Endothelial cell of umbilical vein (primary cell): ENCODE measurements around the gene TENM4. TPM values are rescaled to one million over a fixed set of nuclear protein-coding genes. Genes with fewer than 3 reads are reported as not detected.

Experiments
- BruUV-seq: library from RNA; stranded (reverse); fragments of 400-500 nt; replicated peaks from 2 replicates; lab custom pipeline; 2021; lab: Mats Ljungman, UMichigan
- CTCF ChIA-PET: fragments of 300-600, 350-600 bp; sonication (Branson Sonifier 250); formaldehyde crosslinking; loops from one replicate; lab custom pipeline; 2021; ENCODE audit warnings: antibody characterized with exemption, inconsistent platforms; lab: Charles Lee
- POLR2A ChIA-PET: fragments of 300-600, 350-600 bp; sonication (Branson Sonifier 250); formaldehyde crosslinking; loops from one replicate; lab custom pipeline; 2021; ENCODE audit warnings: antibody characterized with exemption, inconsistent platforms; lab: Charles Lee
- DNase-seq: peaks from one replicate; pipeline ENCODE4 v3.0.0-alpha.2; 2011; ENCODE audit warnings: low read depth, low spot score
- FAIRE-seq: peaks from 2 replicates; lab custom pipeline; 2011; peaks lifted over from hg19 to GRCh38; lab: Jason Lieb, UNC
- H2AFZ ChIP-seq: 2 replicates; pipeline ENCODE4 v1.6.0; 2012; ENCODE audit warnings: low read depth, low read length, control low read depth, inconsistent platforms
- H3K27ac ChIP-seq: 2 replicates; pipeline ENCODE4 v1.5.1; 2011; ENCODE audit warnings: low read depth, mild to moderate bottlenecking, control low read depth, low read length, moderate library complexity; ENCODE audit not compliant: insufficient read depth
- H3K27me3 ChIP-seq, 2 experiments: 2 replicates each; pipeline versions ENCODE4 v1.6.0 to v1.6.1; 2011; ENCODE audit warnings: low read length in 2 of 2, mixed read lengths in 1 of 2; ENCODE audit not compliant: control insufficient read depth in 2 of 2, insufficient read depth in 2 of 2
- H3K36me3 ChIP-seq, 2 experiments: 2 replicates in 1 of 2; 3 replicates in 1 of 2; pipeline ENCODE4 v1.5.1; 2011; ENCODE audit warnings: low read length in 2 of 2, mild to moderate bottlenecking in 1 of 2, moderate library complexity in 1 of 2; ENCODE audit not compliant: control insufficient read depth in 2 of 2, insufficient read depth in 2 of 2; ENCODE audit errors: extremely low read depth in 1 of 2
- H3K4me1 ChIP-seq: 3 replicates; pipeline ENCODE4 v1.5.1; 2011; ENCODE audit warnings: mild to moderate bottlenecking, low read length; ENCODE audit not compliant: control insufficient read depth, insufficient read depth; ENCODE audit errors: extremely low read depth
- H3K4me2 ChIP-seq: 2 replicates; pipeline ENCODE4 v1.6.1; 2011; ENCODE audit warnings: low read length, control low read depth, mixed read lengths; ENCODE audit not compliant: insufficient read depth
- H3K4me3 ChIP-seq, 3 experiments: fragments of 200-600 bp in 1 of 3; sonication (generic), shearing (Covaris generic) in 1 of 3; replicated peaks in 1 of 3; 2 replicates each; pipeline ENCODE4 v1.5.1; 2011 to 2016; ENCODE audit warnings: control low read depth in 3 of 3, low read length in 3 of 3, mild to moderate bottlenecking in 2 of 3, inconsistent platforms in 1 of 3, low read depth in 1 of 3, moderate library complexity in 1 of 3; ENCODE audit not compliant: insufficient read depth in 1 of 3
- H3K79me2 ChIP-seq: 2 replicates; pipeline ENCODE4 v1.6.0; 2012; ENCODE audit warnings: low read length, inconsistent platforms; ENCODE audit not compliant: control insufficient read depth, insufficient read depth
- H3K9ac ChIP-seq: replicated peaks from 2 replicates; pipeline ENCODE3; 2011; ENCODE audit warnings: low read length, control low read depth; ENCODE audit not compliant: insufficient read depth; ENCODE audit errors: extremely low read depth
- H3K9me1 ChIP-seq: replicated peaks from 3 replicates; pipeline ENCODE4 v1.6.0; 2011; ENCODE audit warnings: mild to moderate bottlenecking, low read length; ENCODE audit not compliant: control insufficient read depth, insufficient read depth; ENCODE audit errors: extremely low read depth
- H3K9me3 ChIP-seq: replicated peaks from 2 replicates; pipeline ENCODE4 v1.5.1; 2012; ENCODE audit warnings: low read length, inconsistent platforms; ENCODE audit not compliant: control insufficient read depth, insufficient read depth
- H4K20me1 ChIP-seq: replicated peaks from 2 replicates; pipeline ENCODE3; 2011; ENCODE audit warnings: mild to moderate bottlenecking, low read length; ENCODE audit not compliant: control insufficient read depth, insufficient read depth; ENCODE audit errors: extremely low read depth
- EZH2 ChIP-seq: IDR thresholded peaks from 2 replicates; pipeline ENCODE4 v1.6.1; 2012; ENCODE audit warnings: borderline replicate concordance, low read depth, mild to moderate bottlenecking, moderate library complexity, low read length, inconsistent platforms; ENCODE audit not compliant: severe bottlenecking
- FOS ChIP-seq: IDR thresholded peaks from 2 replicates; pipeline ENCODE4 v1.6.1; 2011; ENCODE audit warnings: mild to moderate bottlenecking, low read length, moderate library complexity, borderline replicate concordance; ENCODE audit not compliant: insufficient read depth
- GATA2 ChIP-seq: IDR thresholded peaks from 2 replicates; pipeline ENCODE4 v1.7.0; 2011; ENCODE audit warnings: low read depth, mild to moderate bottlenecking, moderate library complexity, mixed read lengths, low read length; ENCODE audit not compliant: insufficient read length, insufficient read depth
- JUN ChIP-seq: IDR thresholded peaks from 2 replicates; pipeline ENCODE4 v1.6.1; 2011; ENCODE audit warnings: borderline replicate concordance, low read depth; ENCODE audit not compliant: insufficient read length, insufficient read depth
- MYC ChIP-seq: IDR thresholded peaks from one replicate; pipeline ENCODE4 v1.6.1; 2011; ENCODE audit warnings: mild to moderate bottlenecking, low read depth, low read length
- POLR2A ChIP-seq: IDR thresholded peaks from 2 replicates; pipeline ENCODE4 v1.6.1; 2012; ENCODE audit warnings: low read depth, mild to moderate bottlenecking, control low read depth, low read length
- POLR2AphosphoS5 ChIP-seq: IDR thresholded peaks from 2 replicates; pipeline ENCODE4 v1.6.1; 2012; ENCODE audit warnings: low read depth, mild to moderate bottlenecking, control low read depth, low read length, moderate library complexity; ENCODE audit not compliant: insufficient read depth
- dilution Hi-C: fragments of 300-500 bp; cut with MboI; formaldehyde crosslinking; loops from one replicate; pipeline ENCODE4 v1.15.0; 2019; ENCODE audit warnings: low sequenced_read_pairs; ENCODE audit not compliant: extremely low pct_ligation_motif_present
- intact Hi-C: fragments of 100-400 bp; cut with micrococcal nuclease; formaldehyde crosslinking; loops from one replicate; pipeline ENCODE4 v1.10.0; 2022
- polyA plus RNA-seq, 4 experiments: library from polyadenylated mRNA; depleted of rRNA in 3 of 4; stranded (reverse) in 3 of 4; unstranded in 1 of 4; fragments of >200 nt; gene quantifications; 2 replicates each; pipeline versions ENCODE4 v1.2.1 to v1.2.3, GENCODE V29; 2011 to 2012; ENCODE audit warnings: missing spikeins in 1 of 4
- total RNA-seq: library from RNA; stranded (reverse); gene quantifications from 2 replicates; pipeline ENCODE4 v1.2.3, GENCODE V29; 2021
- TF ChIP-seq, protein P1 (sequence below): IDR thresholded peaks from 2 replicates; pipeline ENCODE4 v1.6.1; 2011; ENCODE audit not compliant: insufficient read depth, insufficient read length
- TF ChIP-seq, protein P2 (sequence below), 2 donors: IDR thresholded peaks; 1 replicate in 1 of 2; 2 replicates in 1 of 2; pipeline ENCODE4 v1.5.1; 2011; ENCODE audit warnings: low read length in 2 of 2, mild to moderate bottlenecking in 2 of 2, moderate library complexity in 2 of 2, control low read depth in 1 of 2, inconsistent platforms in 1 of 2, low read depth in 1 of 2; ENCODE audit not compliant: insufficient read depth in 1 of 2; ENCODE audit errors: extremely low read depth in 1 of 2

TENM4 gene
- total and polyA plus RNA-seq, 2 donors (not counting 3 experiments of a cell fraction or from before 2014, with no cell fraction given), result 0.06 to 0.27 TPM

DNA sequence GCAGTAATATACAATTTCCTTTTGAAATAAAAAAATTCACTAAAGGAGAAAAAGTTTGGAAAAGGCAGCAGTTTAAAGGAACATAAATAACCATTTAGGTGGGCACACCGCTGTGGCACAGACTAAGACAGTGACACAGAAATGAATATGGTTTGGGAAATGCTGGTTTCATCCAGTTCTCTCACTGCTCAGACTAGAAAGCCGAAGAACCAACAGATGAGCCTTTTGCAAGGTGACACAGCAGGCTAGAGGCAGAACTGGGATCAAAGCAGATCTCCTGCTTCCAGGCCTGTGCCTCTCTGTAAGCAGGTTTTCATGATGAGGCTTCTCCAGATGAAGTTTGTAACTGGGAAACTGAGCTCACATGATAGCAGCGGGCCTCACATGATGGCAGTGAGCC lies 486.1 kb downstream of the TENM4 start:
- BruUV-seq, result no TSS peak

DNA sequence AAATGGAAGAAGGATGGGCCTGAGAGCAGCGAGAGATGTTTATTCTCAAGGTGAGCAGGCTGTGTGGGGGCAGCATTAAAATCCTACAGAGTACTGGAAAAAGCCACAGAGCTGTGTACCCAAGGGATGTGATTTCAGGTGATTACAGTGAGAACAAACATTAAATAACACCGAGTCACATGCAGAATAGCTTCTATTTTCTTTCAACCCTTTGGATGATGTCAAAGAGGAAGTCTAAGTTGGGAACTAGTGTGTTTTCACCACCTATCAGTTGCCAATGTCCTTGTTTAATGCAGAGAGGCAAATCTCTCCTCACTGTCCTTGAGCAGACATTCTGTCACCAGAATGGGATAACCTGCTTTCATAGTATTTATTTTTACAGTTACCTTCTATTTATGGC lies 486.6 kb downstream of the TENM4 start:
- Histone ChIP-seq H3K79me2 (no peaks in the 10 kb centered on the region), H3K9ac (no peak overlapping the region), H3K4me1 (no peaks in the 10 kb centered on the region), H3K36me3 (no peaks in the 10 kb centered on the region), H3K27ac (no peak overlapping the region), H3K4me2 (no peak overlapping the region), H3K9me1 (no peaks in the 10 kb centered on the region), H3K27me3 (no peaks in the 10 kb centered on the region), H3K4me3 (no peak overlapping the region), H2AFZ (no peak overlapping the region), H3K9me3 (no peaks in the 10 kb centered on the region), H4K20me1 (no peaks in the 10 kb centered on the region)
- no peak for DNase-seq
- ChIA-PET POLR2A (no interaction called here), CTCF (no interaction called here)
- dilution Hi-C loops (no loop called here), intact Hi-C loops (no loop called here)
- no TSS peak for BruUV-seq
- no peak for FAIRE-seq
- TF ChIP-seq EZH2, result no peak
- no peak for TF ChIP-seq MYC
- no peak for TF ChIP-seq FOS
- TF ChIP-seq, protein P1, sequence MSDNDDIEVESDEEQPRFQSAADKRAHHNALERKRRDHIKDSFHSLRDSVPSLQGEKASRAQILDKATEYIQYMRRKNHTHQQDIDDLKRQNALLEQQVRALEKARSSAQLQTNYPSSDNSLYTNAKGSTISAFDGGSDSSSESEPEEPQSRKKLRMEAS, result no peak
- no peak for TF ChIP-seq JUN
- TF ChIP-seq GATA2, result no peak
- TF ChIP-seq, protein P2, sequence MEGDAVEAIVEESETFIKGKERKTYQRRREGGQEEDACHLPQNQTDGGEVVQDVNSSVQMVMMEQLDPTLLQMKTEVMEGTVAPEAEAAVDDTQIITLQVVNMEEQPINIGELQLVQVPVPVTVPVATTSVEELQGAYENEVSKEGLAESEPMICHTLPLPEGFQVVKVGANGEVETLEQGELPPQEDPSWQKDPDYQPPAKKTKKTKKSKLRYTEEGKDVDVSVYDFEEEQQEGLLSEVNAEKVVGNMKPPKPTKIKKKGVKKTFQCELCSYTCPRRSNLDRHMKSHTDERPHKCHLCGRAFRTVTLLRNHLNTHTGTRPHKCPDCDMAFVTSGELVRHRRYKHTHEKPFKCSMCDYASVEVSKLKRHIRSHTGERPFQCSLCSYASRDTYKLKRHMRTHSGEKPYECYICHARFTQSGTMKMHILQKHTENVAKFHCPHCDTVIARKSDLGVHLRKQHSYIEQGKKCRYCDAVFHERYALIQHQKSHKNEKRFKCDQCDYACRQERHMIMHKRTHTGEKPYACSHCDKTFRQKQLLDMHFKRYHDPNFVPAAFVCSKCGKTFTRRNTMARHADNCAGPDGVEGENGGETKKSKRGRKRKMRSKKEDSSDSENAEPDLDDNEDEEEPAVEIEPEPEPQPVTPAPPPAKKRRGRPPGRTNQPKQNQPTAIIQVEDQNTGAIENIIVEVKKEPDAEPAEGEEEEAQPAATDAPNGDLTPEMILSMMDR (IDR thresholded peaks at IDR 0.05; ENCODE audit: extremely low read depth in 1 of 2, insufficient read depth in 1 of 2, low read depth in 1 of 2, low read length in 2 of 2), result no peak
- no peak for TF ChIP-seq POLR2A
- no peak for TF ChIP-seq POLR2AphosphoS5

More for the DNA sequence above, 486.1 kb downstream of the TENM4 start:
- no peak overlapping the region for H3K27ac ChIP-seq
- no peak for DNase-seq
- H3K79me2 ChIP-seq, result no peaks in the 10 kb centered on the region
- CTCF ChIA-PET, result no interaction called here
- H2AFZ ChIP-seq, result no peak overlapping the region
- no peaks in the 10 kb centered on the region for H4K20me1 ChIP-seq
- TF ChIP-seq FOS (no peak), POLR2A (no peak), EZH2 (no peak), POLR2AphosphoS5 (no peak)
- TF ChIP-seq, protein P2 (IDR thresholded peaks at IDR 0.05; ENCODE audit: extremely low read depth in 1 of 2, insufficient read depth in 1 of 2, low read depth in 1 of 2, low read length in 2 of 2), result no peak
- FAIRE-seq, result no peak
- no peaks in the 10 kb centered on the region for H3K36me3 ChIP-seq
- dilution Hi-C loops, result no loop called here
- H3K9me1 ChIP-seq, result no peaks in the 10 kb centered on the region
- H3K4me1 ChIP-seq, result no peaks in the 10 kb centered on the region
- intact Hi-C loops, result no loop called here
- no peak overlapping the region for H3K4me3 ChIP-seq
- H3K9me3 ChIP-seq, result no peaks in the 10 kb centered on the region
- H3K27me3 ChIP-seq, result no peaks in the 10 kb centered on the region
- H3K9ac ChIP-seq, result no peak overlapping the region
- POLR2A ChIA-PET, result no interaction called here
- no peak overlapping the region for H3K4me2 ChIP-seq
